GM21576 (cell line): ENCODE data around the gene GTPBP3.

Experiments
- ATAC-seq: cut with Tn5 transposase; IDR thresholded peaks from one replicate; pipeline ENCODE4 v1.9.1; 2021; ENCODE audit warnings: mild to moderate bottlenecking, moderate library complexity; ENCODE audit not compliant: unreplicated experiment

GTPBP3 gene

GRCh38 chr19:17327068-17327653, 10.2 kb upstream of the GTPBP3 start:
- no peak for ATAC-seq

- ATAC-seq: no peak
These were observed 9.5 kb upstream of the GTPBP3 start for GRCh38 chr19:17327654-17328516.

- ATAC-seq: no peak
These were observed 8.6 kb upstream of the GTPBP3 start for GRCh38 chr19:17328517-17329365.

GRCh38 chr19:17329366-17330261, 7.7 kb upstream of the GTPBP3 start:
- no peak for ATAC-seq

GRCh38 chr19:17330262-17331044, 6.9 kb upstream of the GTPBP3 start:
- ATAC-seq: no peak

- ATAC-seq: no peak
These were observed 6.3 kb upstream of the GTPBP3 start for GRCh38 chr19:17331045-17331558.

- no peak for ATAC-seq
These were observed 5.0 kb upstream of the GTPBP3 start for GRCh38 chr19:17332360-17332676.

- no peak for ATAC-seq
These were observed 4.4 kb upstream of the GTPBP3 start for GRCh38 chr19:17332677-17333581.

- ATAC-seq: no peak
These were observed 3.5 kb upstream of the GTPBP3 start for GRCh38 chr19:17333611-17334413.

GRCh38 chr19:17334414-17335409, 2.6 kb upstream of the GTPBP3 start, which contains the start of gene ANO8:
Gene ANO8 (minus strand): TSS chr19:17334855. CDS start chr19:17334670, 185 bp downstream.
- peak; percentile 35 for ATAC-seq

GRCh38 chr19:17335575-17335974, 1.8 kb upstream of the GTPBP3 start:
- no peak for ATAC-seq

GRCh38 chr19:17337675-17338432, 501 bp downstream of the GTPBP3 start:
- no peak for ATAC-seq

GRCh38 chr19:17338433-17339078, 1.2 kb downstream of the GTPBP3 start:
- no peak for ATAC-seq

- no peak for ATAC-seq
These were observed 1.9 kb downstream of the GTPBP3 start for GRCh38 chr19:17339088-17339741.
